GM21381 (cell line): ENCODE data around the gene TICRR.

Source experiments
- ATAC-seq: cut with Tn5 transposase; IDR thresholded peaks from one replicate; pipeline ENCODE4 v1.9.1; 2021; ENCODE audit warnings: mild to moderate bottlenecking, moderate library complexity; ENCODE audit not compliant: unreplicated experiment

Gene TICRR

DNA sequence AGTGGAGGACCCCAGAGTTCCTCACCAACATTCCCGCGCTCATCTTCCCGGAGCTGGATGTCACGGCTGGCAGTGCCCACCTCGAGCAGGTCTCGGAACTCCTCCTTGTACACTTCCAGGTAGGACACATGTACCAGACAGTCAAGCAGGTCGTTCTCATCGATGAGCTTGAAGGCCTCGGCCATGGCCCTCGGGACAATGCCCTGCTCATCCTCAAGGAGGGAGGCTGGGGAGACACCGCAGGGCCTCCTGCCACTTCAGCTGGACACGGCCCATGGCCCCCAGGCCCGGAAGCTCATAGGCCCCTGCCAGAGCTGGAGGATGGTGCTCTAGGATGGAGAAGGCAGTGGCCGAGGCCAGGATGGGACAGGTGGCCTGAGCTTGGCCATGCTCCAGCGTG lies 74.4 kb downstream of the TICRR start:
- no peak for ATAC-seq

DNA sequence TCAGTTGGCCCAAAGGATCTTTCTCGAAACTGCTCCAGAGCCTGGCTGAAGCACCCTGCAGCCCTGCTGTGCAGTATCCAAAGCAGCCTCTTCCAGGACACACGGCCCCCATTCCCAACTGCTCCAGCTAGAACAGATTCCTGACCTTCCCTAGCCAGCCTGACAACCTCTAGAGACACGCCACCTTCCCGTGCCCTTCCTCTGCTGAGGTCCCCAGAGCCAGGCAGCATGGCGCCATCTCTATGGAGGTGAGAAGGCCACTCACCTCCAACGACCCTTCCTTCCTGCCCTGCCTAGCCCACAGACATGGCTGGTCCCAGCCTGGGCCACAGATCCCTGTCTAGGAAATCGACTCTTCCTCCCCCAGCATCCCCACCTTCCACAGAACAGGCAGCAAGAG lies 76.9 kb downstream of the TICRR start:
- no peak for ATAC-seq

DNA sequence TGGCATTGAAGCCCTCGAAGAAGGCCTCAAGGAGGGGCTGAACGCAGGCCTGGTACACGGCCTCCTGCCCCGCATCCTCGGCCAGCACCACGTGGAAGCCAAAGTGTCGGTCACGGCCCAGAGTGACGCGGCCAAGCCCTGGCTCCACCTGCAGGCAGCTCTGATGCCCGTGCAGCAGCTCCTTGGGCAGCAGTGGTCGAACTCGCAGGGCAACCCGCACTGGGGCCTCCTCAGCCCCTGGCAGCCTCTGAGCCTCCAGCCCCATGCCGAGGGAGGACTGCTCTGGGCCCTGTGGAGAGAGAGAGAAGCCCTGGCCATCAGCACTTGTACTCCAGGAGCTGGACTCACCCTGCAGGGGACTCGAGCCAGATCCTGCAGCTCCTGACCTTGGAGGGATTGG lies 77.4 kb downstream of the TICRR start:
- no peak for ATAC-seq

DNA sequence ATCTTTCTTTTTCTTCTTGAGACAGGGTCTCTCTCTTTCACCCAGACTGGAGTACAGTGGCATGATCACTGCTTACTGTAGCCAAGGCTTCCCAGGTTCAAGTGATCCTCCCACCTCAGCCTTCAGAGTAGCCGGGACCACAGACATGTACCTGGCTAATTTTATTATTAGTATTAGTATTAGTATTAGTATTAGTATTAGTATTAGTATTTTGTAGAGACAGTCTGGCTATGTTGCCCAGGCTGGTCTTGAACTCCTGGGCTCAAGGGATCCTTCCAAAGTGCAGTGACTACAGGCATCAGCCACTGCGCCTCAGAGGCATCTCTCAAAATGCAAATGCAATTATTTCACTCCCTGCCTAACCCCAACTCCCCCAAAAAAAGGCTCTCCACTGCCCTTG lies 78.3 kb downstream of the TICRR start:
- ATAC-seq: no peak

DNA sequence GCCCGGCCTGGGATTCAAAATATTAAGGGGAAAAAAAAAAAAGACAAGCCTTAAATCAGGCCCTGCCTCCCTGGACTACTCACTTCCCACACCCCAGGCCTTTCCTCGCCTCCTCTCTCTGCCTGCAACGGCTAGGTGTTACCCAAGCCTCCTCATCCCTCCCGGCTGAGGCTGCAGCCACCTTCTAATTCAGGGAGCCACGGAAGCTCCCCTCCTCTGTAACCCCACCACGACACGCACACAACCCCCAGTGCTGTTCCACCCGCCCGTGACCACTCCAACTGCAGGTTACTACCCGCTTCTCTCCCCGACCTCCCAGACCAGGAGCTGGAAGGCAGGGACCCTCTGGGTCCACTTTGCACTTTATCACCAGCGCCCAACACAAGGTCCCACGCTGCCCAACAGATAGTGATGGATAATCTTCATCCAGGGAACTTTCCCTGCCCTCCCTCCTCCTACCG lies 79.1 kb downstream of the TICRR start:
- no peak for ATAC-seq

- ATAC-seq: no peak
These were observed 79.9 kb downstream of the TICRR start, which contains the start of gene KIF7 for GRCh38 chr15:89654847-89655805. TSS of gene KIF7 (minus strand) at chr15:89655467. CDS start at chr15:89652930, 2,537 bp downstream.

GRCh38 chr15:89656116-89656815 lies 81.0 kb downstream of the TICRR start:
- ATAC-seq: no peak

DNA sequence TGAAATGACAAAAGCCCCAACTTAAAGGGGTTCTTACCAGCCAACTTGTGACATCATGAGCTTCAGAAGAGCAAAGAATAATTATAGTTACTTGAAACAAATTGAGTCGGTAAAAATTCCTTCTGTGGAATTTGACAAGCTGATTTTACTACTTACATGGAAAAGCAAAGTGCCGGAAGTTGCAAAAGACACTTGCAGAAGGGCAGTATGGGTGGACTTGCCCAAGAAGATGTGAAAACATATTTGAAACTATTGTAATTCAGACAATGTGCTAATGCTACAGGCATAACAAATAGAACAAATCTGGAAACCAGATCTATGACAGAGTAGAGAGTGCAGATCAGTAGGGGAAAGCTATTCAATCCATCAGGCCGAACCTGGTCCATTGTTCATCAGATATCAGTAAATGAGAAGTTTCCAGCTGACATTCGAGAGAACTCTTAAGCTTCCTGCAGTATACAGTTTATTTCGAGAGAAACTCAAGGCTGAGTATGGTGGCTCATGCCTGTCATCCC lies 82.5 kb downstream of the TICRR start:
- no peak for ATAC-seq

DNA sequence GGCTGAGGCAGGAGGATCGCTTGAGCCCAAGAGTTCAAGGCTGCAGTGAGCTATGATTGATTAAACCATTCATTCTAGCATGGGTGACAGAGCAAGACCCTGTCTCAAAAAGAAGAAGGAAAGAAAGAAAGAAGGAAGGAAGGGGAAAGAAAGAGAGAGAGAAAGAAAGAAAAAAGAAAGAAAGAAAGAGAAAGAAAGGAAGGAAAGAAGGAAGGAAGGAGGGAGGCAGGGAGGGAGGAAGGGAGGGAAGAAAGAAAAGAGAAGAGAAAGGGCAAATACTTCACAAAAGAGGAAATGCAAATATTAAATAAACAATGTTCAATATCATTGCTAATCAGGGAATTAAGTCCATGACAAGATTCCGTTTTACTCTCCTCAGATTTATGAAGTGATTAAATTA lies 84.0 kb downstream of the TICRR start:
- no peak for ATAC-seq

- ATAC-seq: no peak
These were observed 85.3 kb downstream of the TICRR start for GRCh38 chr15:89660556-89660955.

- no peak for ATAC-seq
These were observed 87.8 kb downstream of the TICRR start for GRCh38 chr15:89662893-89663626.

GRCh38 chr15:89664441-89665350 lies 89.4 kb downstream of the TICRR start:
- ATAC-seq: no peak

GRCh38 chr15:89665449-89666181 lies 90.3 kb downstream of the TICRR start:
- ATAC-seq: no peak

GRCh38 chr15:89666184-89666857 lies 91.1 kb downstream of the TICRR start:
- no peak for ATAC-seq

- no peak for ATAC-seq
These were observed 91.8 kb downstream of the TICRR start for GRCh38 chr15:89666858-89667705.

GRCh38 chr15:89667706-89667960 lies 92.4 kb downstream of the TICRR start:
- ATAC-seq: no peak

DNA sequence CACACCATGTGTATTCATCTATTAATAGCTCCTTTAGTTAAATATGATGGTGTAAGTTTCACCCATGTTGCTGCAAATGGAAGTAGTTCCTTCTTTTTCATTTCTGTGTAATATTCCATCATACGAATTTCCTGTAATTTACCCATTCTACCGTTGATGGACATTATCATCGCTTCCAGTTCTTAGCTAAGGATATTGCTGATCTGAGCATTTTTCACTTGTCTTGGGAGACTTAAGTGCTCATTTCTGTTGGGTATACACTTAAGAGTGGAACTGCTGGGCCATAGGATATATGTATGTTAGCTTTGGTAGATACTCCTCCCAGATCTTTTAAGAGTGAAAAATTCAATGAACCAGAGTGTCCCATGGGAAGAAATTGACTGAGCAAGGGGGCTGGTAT lies 92.9 kb downstream of the TICRR start:
- no peak for ATAC-seq

DNA sequence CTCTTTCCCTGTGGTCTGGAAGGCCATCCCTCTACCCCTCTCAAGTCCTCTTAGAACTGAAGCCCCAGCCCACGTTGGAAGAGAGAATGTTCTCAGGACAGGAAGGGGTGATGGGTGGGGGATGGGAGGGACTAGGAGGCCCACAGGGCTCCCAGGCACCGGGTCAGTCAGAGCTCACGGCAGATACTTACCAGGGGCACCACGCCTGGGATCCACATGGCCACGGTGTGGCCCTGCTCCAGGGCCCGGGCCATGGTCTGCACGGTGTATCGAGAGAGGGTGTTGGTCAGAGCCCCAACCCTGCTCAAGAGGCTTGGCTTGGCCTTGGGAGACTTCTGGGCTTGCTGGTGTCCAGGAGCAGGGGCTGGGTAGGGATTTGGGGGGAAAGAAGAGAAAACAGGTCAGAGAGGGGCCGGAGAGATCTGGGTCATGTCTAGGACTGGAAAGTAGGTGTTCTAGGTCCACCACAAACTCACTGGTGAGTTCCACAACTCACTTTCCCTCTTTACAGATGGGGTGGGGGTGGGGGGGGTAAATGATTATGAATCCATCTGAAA lies 94.1 kb downstream of the TICRR start:
- ATAC-seq: no peak
